Measurements from ENCODE around the gene PRR35. TPM values are rescaled to one million over a fixed set of nuclear protein-coding genes. Genes with fewer than 3 reads are reported as not detected.
A peak's percentile ranks its signal among the peaks of the same experiment; 100 is the strongest.

PRR35 gene
- total and polyA plus RNA-seq, 2 experiments from 2014 or later: not detected

GRCh38 chr16:576823-577201 lies 16.6 kb downstream of the PRR35 start:
- no peak overlapping the region for H3K27ac ChIP-seq
- H3K79me2 ChIP-seq (ENCODE audit: insufficient read depth): peaks cover 14% of the 10 kb centered on the region; the same call in 1 of the 2 replicates
- H3K9ac ChIP-seq: no peak overlapping the region
- no peaks in the 10 kb centered on the region for H3K4me1 ChIP-seq (ENCODE audit: insufficient read depth)
- H3K36me3 ChIP-seq (ENCODE audit: low read depth): no peaks in the 10 kb centered on the region
- no peak for DNase-seq
- H4K20me1 ChIP-seq (ENCODE audit: insufficient read depth): no peaks in the 10 kb centered on the region
- H3K9me3 ChIP-seq (ENCODE audit: low read depth): no peaks in the 10 kb centered on the region
- no peaks in the 10 kb centered on the region for H3F3A ChIP-seq (ENCODE audit: insufficient read depth)
- TF ChIP-seq EZH2phosphoT487 (IDR thresholded peaks at IDR 0.05; ENCODE audit: insufficient read depth, low read depth) (no peak), EZH2 (IDR thresholded peaks at IDR 0.05; ENCODE audit: insufficient read depth, poor library complexity, severe bottlenecking) (no peak)
- H2AFZ ChIP-seq: no peak overlapping the region
- H3K4me3 ChIP-seq: no peak overlapping the region
- in situ Hi-C loops (cut with MboI): no loop called here
- WGBS, 2 experiments (ENCODE audit: low coverage in 1 of 2, low lambda C conversion rate in 2 of 2, missing lambda C conversion rate in 2 of 2): 82 to 91% methylated on average over 7 to 8 of the region's 8 CpGs
- H3K4me2 ChIP-seq (ENCODE audit: unreplicated experiment): no peak overlapping the region
- H3K27me3 ChIP-seq (replicated peaks; ENCODE audit: insufficient read depth): no peaks in the 10 kb centered on the region
- H3K9me2 ChIP-seq (ENCODE audit: insufficient read depth): no peaks in the 10 kb centered on the region

DNA sequence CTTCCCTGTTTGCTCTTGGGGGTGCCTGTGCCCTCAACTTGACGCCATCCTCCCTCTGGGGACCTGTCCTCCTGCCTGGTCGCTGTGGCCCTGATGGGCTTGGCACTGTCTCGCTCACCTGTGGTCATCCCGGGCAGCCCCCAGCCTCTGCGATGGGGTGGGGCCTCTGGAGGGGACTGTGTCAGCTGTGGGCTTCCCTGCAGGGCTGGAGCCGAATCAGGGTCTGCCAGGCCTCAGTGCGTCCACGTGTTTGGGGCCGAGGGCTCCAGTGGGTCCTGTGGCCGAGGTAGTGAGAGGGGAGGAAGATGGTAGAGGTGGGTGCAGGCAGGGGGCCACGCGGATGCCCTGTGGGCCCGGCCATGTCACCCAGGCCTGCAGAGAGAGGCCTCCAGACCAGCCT lies 17.6 kb downstream of the PRR35 start:
- H3K27me3 ChIP-seq (replicated peaks; ENCODE audit: insufficient read depth): no peaks in the 10 kb centered on the region
- 92 to 96% methylated on average over 12 to 13 of the region's 13 CpGs for WGBS, 2 experiments (ENCODE audit: low coverage in 1 of 2, low lambda C conversion rate in 2 of 2, missing lambda C conversion rate in 2 of 2)
- no peaks in the 10 kb centered on the region for H3F3A ChIP-seq (ENCODE audit: insufficient read depth)
- in situ Hi-C loops (cut with MboI): no loop called here
- H3K4me3 ChIP-seq: no peak overlapping the region
- TF ChIP-seq EZH2phosphoT487 (IDR thresholded peaks at IDR 0.05; ENCODE audit: insufficient read depth, low read depth) (no peak), EZH2 (IDR thresholded peaks at IDR 0.05; ENCODE audit: insufficient read depth, poor library complexity, severe bottlenecking) (no peak)
- no peak for DNase-seq
- no peaks in the 10 kb centered on the region for H3K36me3 ChIP-seq (ENCODE audit: low read depth)
- H3K27ac ChIP-seq: no peak overlapping the region
- no peak overlapping the region for H3K9ac ChIP-seq
- H3K79me2 ChIP-seq (ENCODE audit: insufficient read depth): peaks cover 4% of the 10 kb centered on the region; the same call in 1 of the 2 replicates
- H2AFZ ChIP-seq: no peak overlapping the region
- H3K4me2 ChIP-seq (ENCODE audit: unreplicated experiment): no peak overlapping the region
- no peaks in the 10 kb centered on the region for H3K4me1 ChIP-seq (ENCODE audit: insufficient read depth)
- H3K9me2 ChIP-seq (ENCODE audit: insufficient read depth): no peaks in the 10 kb centered on the region
- no peaks in the 10 kb centered on the region for H4K20me1 ChIP-seq (ENCODE audit: insufficient read depth)
- H3K9me3 ChIP-seq (ENCODE audit: low read depth): no peaks in the 10 kb centered on the region

- no peak overlapping the region for H2AFZ ChIP-seq
- H3K4me1 ChIP-seq (ENCODE audit: insufficient read depth): no peaks in the 10 kb centered on the region
- H3K36me3 ChIP-seq (ENCODE audit: low read depth): no peaks in the 10 kb centered on the region
- no peaks in the 10 kb centered on the region for H3K79me2 ChIP-seq (ENCODE audit: insufficient read depth)
- DNase-seq: no peak
- no peaks in the 10 kb centered on the region for H3K9me2 ChIP-seq (ENCODE audit: insufficient read depth)
- H3K27ac ChIP-seq: no peak overlapping the region
- TF ChIP-seq EZH2phosphoT487 (IDR thresholded peaks at IDR 0.05; ENCODE audit: insufficient read depth, low read depth): no peak
- TF ChIP-seq EZH2 (IDR thresholded peaks at IDR 0.05; ENCODE audit: insufficient read depth, poor library complexity, severe bottlenecking): no peak
- H3K4me3 ChIP-seq: no peak overlapping the region
- 89% methylated on average over 21 of the region's 24 CpGs for WGBS, 2 experiments (ENCODE audit: low coverage in 1 of 2, low lambda C conversion rate in 2 of 2, missing lambda C conversion rate in 2 of 2)
- in situ Hi-C loops (cut with MboI): no loop called here
- H3K4me2 ChIP-seq (ENCODE audit: unreplicated experiment): no peak overlapping the region
- no peak overlapping the region for H3K9ac ChIP-seq
- no peaks in the 10 kb centered on the region for H3K27me3 ChIP-seq (replicated peaks; ENCODE audit: insufficient read depth)
- H3F3A ChIP-seq (ENCODE audit: insufficient read depth): no peaks in the 10 kb centered on the region
- H4K20me1 ChIP-seq (ENCODE audit: insufficient read depth): no peaks in the 10 kb centered on the region
- no peaks in the 10 kb centered on the region for H3K9me3 ChIP-seq (ENCODE audit: low read depth)
These were observed 18.2 kb downstream of the PRR35 start for GRCh38 chr16:578232-578869.

DNA sequence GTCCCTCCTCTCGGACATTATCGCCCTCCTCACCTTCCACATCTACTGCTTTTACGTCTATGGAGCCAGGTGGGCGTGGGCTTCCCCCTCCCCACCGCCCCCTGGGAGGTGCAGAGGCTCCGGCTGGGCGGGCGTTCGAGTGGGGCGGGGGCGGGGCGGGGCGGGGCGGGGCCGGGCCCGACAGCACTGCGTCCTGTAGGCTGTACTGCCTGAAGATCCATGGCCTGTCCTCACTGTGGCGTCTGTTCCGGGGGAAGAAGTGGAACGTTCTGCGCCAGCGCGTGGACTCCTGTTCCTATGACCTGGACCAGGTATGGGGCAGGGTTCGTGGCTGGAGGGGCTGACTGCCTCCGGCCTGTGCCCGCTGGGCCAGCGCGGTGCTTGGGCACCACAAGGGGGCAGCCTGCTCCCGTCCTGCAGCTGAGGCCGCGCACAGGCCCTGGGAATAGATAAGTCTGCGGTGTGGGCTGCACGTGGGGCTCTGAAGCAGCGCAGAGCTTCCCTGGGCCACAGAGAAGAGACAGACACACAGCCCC lies 18.7 kb downstream of the PRR35 start:
- Histone ChIP-seq H3K9me3 (ENCODE audit: low read depth) (no peaks in the 10 kb centered on the region), H3K4me1 (ENCODE audit: insufficient read depth) (no peaks in the 10 kb centered on the region), H3K36me3 (ENCODE audit: low read depth) (no peaks in the 10 kb centered on the region), H3F3A (ENCODE audit: insufficient read depth) (no peaks in the 10 kb centered on the region), H3K27ac (no peak overlapping the region), H2AFZ (no peak overlapping the region), H3K9ac (no peak overlapping the region), H3K79me2 (ENCODE audit: insufficient read depth) (no peaks in the 10 kb centered on the region), H3K9me2 (ENCODE audit: insufficient read depth) (no peaks in the 10 kb centered on the region), H3K4me3 (no peak overlapping the region), H3K4me2 (ENCODE audit: unreplicated experiment) (no peak overlapping the region), H3K27me3 (replicated peaks; ENCODE audit: insufficient read depth) (no peaks in the 10 kb centered on the region), H4K20me1 (ENCODE audit: insufficient read depth) (no peaks in the 10 kb centered on the region)
- 52 to 57% methylated on average over 22 to 28 of the region's 34 CpGs for WGBS, 2 experiments (ENCODE audit: low coverage in 1 of 2, low lambda C conversion rate in 2 of 2, missing lambda C conversion rate in 2 of 2)
- in situ Hi-C loops (cut with MboI): no loop called here
- TF ChIP-seq EZH2phosphoT487 (IDR thresholded peaks at IDR 0.05; ENCODE audit: insufficient read depth, low read depth) (no peak), EZH2 (IDR thresholded peaks at IDR 0.05; ENCODE audit: insufficient read depth, poor library complexity, severe bottlenecking) (no peak)
- peak; percentile 78 for DNase-seq
